Body of pancreas (tissue), 4 donors: ENCODE measurements around the gene ZNF341.

Source experiments
- CTCF ChIP-seq, 7 experiments: fragments of 450-650 bp in 4 of 7; fragments of 200-600 bp in 3 of 7; sonication (generic) in 3 of 7; IDR thresholded peaks; one replicate each; pipeline ENCODE4 v1.5.1; 2016 to 2019; ENCODE audit warnings: antibody characterized with exemption in 7 of 7
- POLR2A ChIP-seq, 3 donors: fragments of 450-650 bp; IDR thresholded peaks; one replicate each; pipeline ENCODE4 v1.6.1; 2016; ENCODE audit warnings: antibody characterized with exemption in 3 of 3, mild to moderate bottlenecking in 2 of 3

GRCh38 chr20:33829636-33830035, 97.8 kb downstream of the ZNF341 start:
- no peak for TF ChIP-seq CTCF (IDR thresholded peaks at IDR 0.05)
- TF ChIP-seq POLR2A (IDR thresholded peaks at IDR 0.05): no peak
